NCI-H2107 treated with DMSO at 0.1 percent for 48 hours (cell line): ENCODE results near the gene PRDM16.

Source experiments
- DNase-seq: peaks from one replicate; lab custom pipeline; 2025; ENCODE audit not compliant: unreplicated experiment; lab: John Stamatoyannopoulos, UW

The PRDM16 gene

GRCh38 chr1:3330771-3331245 lies 261.8 kb downstream of the PRDM16 start:
- DNase-seq, result no peak

- no peak for DNase-seq
Observed at GRCh38 chr1:3331564-3331963, 262.6 kb downstream of the PRDM16 start.

- DNase-seq, result no peak
Observed at GRCh38 chr1:3332043-3332442, 263.0 kb downstream of the PRDM16 start.

GRCh38 chr1:3332662-3333061 lies 263.7 kb downstream of the PRDM16 start:
- no peak for DNase-seq

GRCh38 chr1:3333903-3334302 lies 264.9 kb downstream of the PRDM16 start:
- no peak for DNase-seq

GRCh38 chr1:3334366-3334765 lies 265.4 kb downstream of the PRDM16 start:
- no peak for DNase-seq

GRCh38 chr1:3335754-3336640 lies 267.0 kb downstream of the PRDM16 start:
- DNase-seq, result no peak

- no peak for DNase-seq
Observed at GRCh38 chr1:3336641-3337630, 267.9 kb downstream of the PRDM16 start.

GRCh38 chr1:3337798-3338724 lies 269.1 kb downstream of the PRDM16 start:
- DNase-seq, result no peak

- DNase-seq, result no peak
Observed at GRCh38 chr1:3338725-3339070, 269.7 kb downstream of the PRDM16 start.

- no peak for DNase-seq
Observed at GRCh38 chr1:3339856-3340255, 270.9 kb downstream of the PRDM16 start.

- DNase-seq, result no peak
Observed at GRCh38 chr1:3340548-3341235, 271.7 kb downstream of the PRDM16 start.

GRCh38 chr1:3341236-3341994 lies 272.4 kb downstream of the PRDM16 start:
- no peak for DNase-seq

GRCh38 chr1:3342960-3343359 lies 274.0 kb downstream of the PRDM16 start:
- DNase-seq, result no peak

- DNase-seq, result no peak
Observed at GRCh38 chr1:3344395-3344794, 275.4 kb downstream of the PRDM16 start.

- DNase-seq, result no peak
Observed at GRCh38 chr1:3345792-3346191, 276.8 kb downstream of the PRDM16 start.

GRCh38 chr1:3346478-3346877 lies 277.5 kb downstream of the PRDM16 start:
- DNase-seq, result no peak

- DNase-seq, result no peak
Observed at GRCh38 chr1:3347257-3348020, 278.4 kb downstream of the PRDM16 start.
